CD14-positive monocyte (primary cell): Measurements from ENCODE around the gene IMPDH1. TPM values are rescaled to one million over a fixed set of nuclear protein-coding genes. Genes with fewer than 3 reads are reported as not detected.

ENCODE experiments used
- DNase-seq, 3 donors: peaks; one replicate each; pipeline ENCODE4 v3.0.0-alpha.2; 2011 to 2022
- H2AFZ ChIP-seq: 2 replicates; pipeline ENCODE4 v1.6.0; 2012; ENCODE audit warnings: mild to moderate bottlenecking, low read depth, low read length, inconsistent platforms; ENCODE audit not compliant: insufficient read depth, poor library complexity, severe bottlenecking
- H3K27ac ChIP-seq, 2 donors: 1 replicate in 1 of 2; 2 replicates in 1 of 2; pipeline ENCODE4 v1.5.1; 2012 to 2013; ENCODE audit warnings: low read length in 2 of 2, control low read depth in 1 of 2, inconsistent platforms in 1 of 2, low read depth in 1 of 2, mild to moderate bottlenecking in 1 of 2
- H3K27me3 ChIP-seq, 2 donors: one replicate each; pipeline versions ENCODE4 v1.6.0 to v1.6.1; 2011 to 2013; ENCODE audit warnings: low read length in 2 of 2; ENCODE audit not compliant: control insufficient read depth in 2 of 2, insufficient read depth in 2 of 2
- H3K36me3 ChIP-seq, 2 donors: replicated peaks in 1 of 2; 1 replicate in 1 of 2; 2 replicates in 1 of 2; pipeline versions ENCODE4 v1.5.1 to v1.6.1; 2012 to 2013; ENCODE audit warnings: low read length in 2 of 2, control low read depth in 1 of 2, inconsistent platforms in 1 of 2, mild to moderate bottlenecking in 1 of 2; ENCODE audit not compliant: insufficient read depth in 2 of 2, control insufficient read depth in 1 of 2
- H3K4me1 ChIP-seq, 2 donors: 1 replicate in 1 of 2; 2 replicates in 1 of 2; pipeline versions ENCODE4 v1.5.1 to v1.6.1; 2012 to 2013; ENCODE audit warnings: low read length in 2 of 2, control low read depth in 1 of 2, inconsistent platforms in 1 of 2, mild to moderate bottlenecking in 1 of 2, moderate library complexity in 1 of 2; ENCODE audit not compliant: insufficient read depth in 2 of 2, control insufficient read depth in 1 of 2
- H3K4me2 ChIP-seq: replicated peaks from 2 replicates; pipeline ENCODE3; 2012; ENCODE audit warnings: low read length, moderate library complexity, mild to moderate bottlenecking; ENCODE audit not compliant: poor library complexity, severe bottlenecking; ENCODE audit errors: extremely low read depth
- H3K4me3 ChIP-seq, 3 experiments: fragments of 200-600 bp in 1 of 3; sonication (generic) in 1 of 3; replicated peaks in 1 of 3; 1 replicate in 2 of 3; 2 replicates in 1 of 3; pipeline ENCODE4 v1.5.1; 2011 to 2013; ENCODE audit warnings: low read length in 3 of 3, mild to moderate bottlenecking in 3 of 3, control low read depth in 2 of 3, low read depth in 2 of 3, inconsistent platforms in 1 of 3, moderate library complexity in 1 of 3
- H3K79me2 ChIP-seq: 2 replicates; pipeline ENCODE4 v1.6.0; 2012; ENCODE audit warnings: mild to moderate bottlenecking, control low read depth, inconsistent platforms, low read length, moderate library complexity; ENCODE audit not compliant: insufficient read depth
- H3K9ac ChIP-seq: 2 replicates; pipeline ENCODE4 v1.6.0; 2017; ENCODE audit warnings: low read length, mild to moderate bottlenecking; ENCODE audit not compliant: insufficient read depth, poor library complexity, severe bottlenecking
- H3K9me3 ChIP-seq, 2 donors: replicated peaks in 1 of 2; 1 replicate in 1 of 2; 2 replicates in 1 of 2; pipeline versions ENCODE4 v1.5.1 to v1.6.1; 2012 to 2013; ENCODE audit warnings: low read length in 2 of 2, control low read depth in 1 of 2; ENCODE audit not compliant: control insufficient read depth in 1 of 2, insufficient read depth in 1 of 2
- H4K20me1 ChIP-seq: 2 replicates; pipeline ENCODE4 v1.6.0; 2012; ENCODE audit warnings: mild to moderate bottlenecking, low read length, control low read depth, moderate library complexity; ENCODE audit not compliant: insufficient read depth
- H3K27ac Mint-ChIP-seq, 7 donors: one replicate each; pipeline ENCODE4 v1.8.0; 2020; ENCODE audit warnings: mild to moderate bottlenecking in 7 of 7, mixed read lengths in 7 of 7, moderate library complexity in 6 of 7, inconsistent platforms in 2 of 7
- H3K27me3 Mint-ChIP-seq, 3 donors: one replicate each; pipeline ENCODE4 v1.8.0; 2021 to 2022; ENCODE audit warnings: low read depth in 3 of 3, mild to moderate bottlenecking in 3 of 3, mixed read lengths in 3 of 3, moderate library complexity in 3 of 3, inconsistent platforms in 1 of 3
- H3K36me3 Mint-ChIP-seq, 2 donors: one replicate each; pipeline ENCODE4 v1.8.0; 2020; ENCODE audit warnings: mixed read lengths in 2 of 2, inconsistent platforms in 1 of 2, mild to moderate bottlenecking in 1 of 2
- H3K4me1 Mint-ChIP-seq: one replicate; pipeline ENCODE4 v1.8.0; 2020; ENCODE audit warnings: mild to moderate bottlenecking, mixed read lengths
- H3K4me3 Mint-ChIP-seq, 2 donors: one replicate each; pipeline ENCODE4 v1.8.0; 2020; ENCODE audit warnings: mild to moderate bottlenecking in 2 of 2, mixed read lengths in 2 of 2, moderate library complexity in 1 of 2
- H3K9me3 Mint-ChIP-seq, 7 donors: one replicate each; pipeline ENCODE4 v1.8.0; 2020 to 2022; ENCODE audit warnings: mixed read lengths in 7 of 7, mild to moderate bottlenecking in 6 of 7, moderate library complexity in 6 of 7, inconsistent platforms in 2 of 7
- CTCF ChIP-seq: fragments of 200-600 bp; IDR thresholded peaks from one replicate; pipeline ENCODE4 v1.8.0; 2022; ENCODE audit warnings: antibody characterized with exemption, mild to moderate bottlenecking
- WGBS: methylation state at CpG from one replicate; pipeline ENCODE4 v1.1.5; 2013; ENCODE audit warnings: missing lambda C conversion rate; ENCODE audit not compliant: insufficient coverage; 5-methylcytosine and 5-hydroxymethylcytosine counted together
- intact Hi-C, 2 donors: fragments of 100-400 bp; cut with micrococcal nuclease; formaldehyde crosslinking; loops; one replicate each; pipeline versions ENCODE4 v1.15.0 to v1.15.1; 2023
- polyA plus RNA-seq, 3 donors: library from polyadenylated mRNA; depleted of rRNA in 1 of 3; unstranded in 2 of 3; stranded (reverse) in 1 of 3; fragments of 300-500 nt in 2 of 3; fragments of >200 nt in 1 of 3; fragmentation: Illumina TruSeq in 2 of 3; gene quantifications; 1 replicate in 2 of 3; 2 replicates in 1 of 3; pipeline ENCODE4 v1.2.3, GENCODE V29; 2012 to 2021

The IMPDH1 gene
- polyA plus RNA-seq, 3 donors, result 110 to 259 (median 152) TPM

GRCh38 chr7:128406314-128407232 lies 3.2 kb downstream of the IMPDH1 start:
- Mint-ChIP-seq H3K4me3 (peak overlapping the region; percentile 94 to 99), H3K27ac (peak overlapping the region; percentile 91 to 99 (median 97)), H3K4me1 (peaks cover 60% of the 10 kb centered on the region), H3K9me3 (no peaks in the 10 kb centered on the region), H3K36me3 (peaks cover 23 to 28% of the 10 kb centered on the region in 2 donors), H3K27me3 (peaks cover 0 to 3% (median 1%) of the 10 kb centered on the region in 3 donors)
- H3K79me2 ChIP-seq, result peaks cover 70% of the 10 kb centered on the region
- H3K4me3 ChIP-seq, result peak overlapping the region; percentile 80 to 93 (median 84)
- H3K4me1 ChIP-seq, result peaks cover 59 to 60% of the 10 kb centered on the region in 2 donors
- H3K27ac ChIP-seq, result peak overlapping the region; percentile 87 to 94
- peak overlapping the region; percentile 93 for H3K4me2 ChIP-seq
- no peak for TF ChIP-seq CTCF
- H3K36me3 ChIP-seq, result peaks cover 17 to 34% of the 10 kb centered on the region in 2 donors
- H2AFZ ChIP-seq, result peak overlapping the region; percentile 41
- no peaks in the 10 kb centered on the region for H3K27me3 ChIP-seq
- WGBS, result 66% methylated on average over 14 of the region's 17 CpGs
- peaks cover 38% of the 10 kb centered on the region for H4K20me1 ChIP-seq
- H3K9ac ChIP-seq, result peak overlapping the region; percentile 80
- DNase-seq, result peak in 2 of 3 donors; percentile 58 to 79
- intact Hi-C loops, result loop anchor here (10.0 kb wide), 1 partner anchor 48 kb away; the partner anchor contains the start of gene HILPDA (in 2 of the 2)
- H3K9me3 ChIP-seq, result no peaks in the 10 kb centered on the region

GRCh38 chr7:128405471-128406313 lies 4.1 kb downstream of the IMPDH1 start:
- H3K27me3 ChIP-seq, result no peaks in the 10 kb centered on the region
- H3K36me3 ChIP-seq, result peaks cover 26 to 42% of the 10 kb centered on the region in 2 donors
- no peaks in the 10 kb centered on the region for H3K9me3 ChIP-seq
- peaks cover 32 to 37% of the 10 kb centered on the region in 2 donors for H3K36me3 Mint-ChIP-seq
- H3K9me3 Mint-ChIP-seq, result no peaks in the 10 kb centered on the region
- DNase-seq, result peak in 2 of 3 donors; percentile 19 to 32
- H4K20me1 ChIP-seq, result peaks cover 47% of the 10 kb centered on the region
- H3K27ac Mint-ChIP-seq, result peak overlapping the region in 4 of 7 donors; percentile 42 to 97 (median 64)
- peaks cover 70% of the 10 kb centered on the region for H3K79me2 ChIP-seq
- peaks cover 0 to 1% (median 0%) of the 10 kb centered on the region in 3 donors for H3K27me3 Mint-ChIP-seq
- peak overlapping the region; percentile 72 to 93 (median 84) for H3K4me3 ChIP-seq
- peak overlapping the region; percentile 73 for H3K9ac ChIP-seq
- peak overlapping the region; percentile 47 to 64 for H3K27ac ChIP-seq
- peak overlapping the region; percentile 95 for H3K4me2 ChIP-seq
- peak overlapping the region; percentile 81 to 86 for H3K4me3 Mint-ChIP-seq
- intact Hi-C loops, result loop anchor here (10.0 kb wide), 1 partner anchor 49 kb away; the partner anchor contains the start of gene HILPDA (in 2 of the 2)
- H3K4me1 Mint-ChIP-seq, result peaks cover 54% of the 10 kb centered on the region
- peak overlapping the region; percentile 72 for H2AFZ ChIP-seq
- no peak for TF ChIP-seq CTCF
- under 1% methylated on average over 75 of the region's 107 CpGs for whole genome bisulfite sequencing
- peaks cover 53 to 54% of the 10 kb centered on the region in 2 donors for H3K4me1 ChIP-seq
